A549 (cell line): ENCODE data around the gene PLPPR4. TPM values are rescaled to one million over a fixed set of nuclear protein-coding genes. Genes with fewer than 3 reads are reported as not detected.

ENCODE experiments used
- ATAC-seq, 2 experiments: fragments of 200-7000 bp in 1 of 2; fragments of >200 bp in 1 of 2; cut with Nextera tagmentation in 1 of 2; cut with Tn5 transposase in 1 of 2; 3 replicates each; pipeline versions ENCODE4 v1.8.0 to v1.9.1; 2018 to 2020; ENCODE audit warnings: mild to moderate bottlenecking in 1 of 2, moderate library complexity in 1 of 2
- CTCF ChIA-PET: fragments of 300-600 bp; sonication (Branson Sonifier 250); formaldehyde crosslinking; extraction: SDS; loops from one replicate; lab custom pipeline; 2021; ENCODE audit warnings: antibody characterized with exemption, inconsistent platforms; lab: Yijun Ruan, JAX
- POLR2A ChIA-PET: fragments of 350-600 bp; formaldehyde crosslinking; extraction: SDS; loops from one replicate; lab custom pipeline; 2021; ENCODE audit warnings: antibody characterized with exemption, inconsistent platforms; lab: Yijun Ruan, JAX
- DNase-seq, 2 experiments: peaks; one replicate each; pipeline versions ENCODE4 v3.0.0 to v3.0.0-alpha.2; 2011 to 2016; ENCODE audit warnings: low read depth in 1 of 2, low spot score in 1 of 2
- FAIRE-seq: peaks from 2 replicates; lab custom pipeline; 2011; peaks lifted over from hg19 to GRCh38; lab: Jason Lieb, UNC
- H3K27ac ChIP-seq, 2 experiments: fragments of >200 bp; sonication (Bioruptor Twin); formaldehyde crosslinking; 3 replicates each; pipeline ENCODE4 v1.5.1; 2016 to 2017
- H3K4me1 ChIP-seq: fragments of >200 bp; sonication (Bioruptor Twin); formaldehyde crosslinking; 3 replicates; pipeline ENCODE4 v1.6.1; 2016
- H3K4me2 ChIP-seq: fragments of >200 bp; sonication (Bioruptor Twin); formaldehyde crosslinking; 3 replicates; pipeline ENCODE4 v1.6.1; 2016
- H3K4me3 ChIP-seq: fragments of >200 bp; sonication (Bioruptor Twin); formaldehyde crosslinking; 3 replicates; pipeline ENCODE4 v1.5.1; 2016
- H3K9me3 ChIP-seq: fragments of >200 bp; sonication (Bioruptor Twin); formaldehyde crosslinking; 3 replicates; pipeline ENCODE4 v1.6.1; 2016
- BCL3 ChIP-seq: fragments of >200 bp; sonication (Bioruptor Twin); formaldehyde crosslinking; IDR thresholded peaks from 3 replicates; pipeline ENCODE4 v1.6.1; 2016
- BHLHE40 ChIP-seq: IDR thresholded peaks from 2 replicates; pipeline ENCODE4 v1.6.1; 2012; ENCODE audit warnings: low read depth, low read length, inconsistent platforms
- CBX2 ChIP-seq: fragments of 200-600 bp; sonication (generic); IDR thresholded peaks from 2 replicates; pipeline ENCODE4 v1.6.1; 2016; ENCODE audit warnings: low read depth, mild to moderate bottlenecking, borderline replicate concordance
- CHD4 ChIP-seq: fragments of 200-600 bp; sonication (generic); IDR thresholded peaks from 2 replicates; pipeline ENCODE4 v1.6.1; 2016; ENCODE audit warnings: antibody characterized with exemption, mild to moderate bottlenecking, borderline replicate concordance
- CTCF ChIP-seq: fragments of >200 bp; sonication (Bioruptor Twin); formaldehyde crosslinking; IDR thresholded peaks from 3 replicates; pipeline ENCODE4 v1.5.1; 2016
- EP300 ChIP-seq, 2 experiments: fragments of >200 bp; sonication (Bioruptor Twin); formaldehyde crosslinking; IDR thresholded peaks; 2 replicates in 1 of 2; 3 replicates in 1 of 2; pipeline ENCODE4 v1.6.1; 2016 to 2017
- FOSL2 ChIP-seq, 2 experiments: fragments of 450-650 bp in 1 of 2; fragments of >200 bp in 1 of 2; sonication (Bioruptor Twin) in 1 of 2; formaldehyde crosslinking; IDR thresholded peaks; 2 replicates each; pipeline versions ENCODE4 v1.5.0 to v1.6.1; 2016 to 2020; ENCODE audit warnings: mild to moderate bottlenecking in 1 of 2, moderate library complexity in 1 of 2
- JUN ChIP-seq, 2 experiments: fragments of >200 bp; sonication (Bioruptor Twin); formaldehyde crosslinking; IDR thresholded peaks; 2 replicates in 1 of 2; 3 replicates in 1 of 2; pipeline ENCODE4 v1.6.1; 2016 to 2017
- JUNB ChIP-seq: fragments of >200 bp; sonication (Bioruptor Twin); formaldehyde crosslinking; IDR thresholded peaks from 2 replicates; pipeline ENCODE4 v1.6.1; 2016
- KDM5A ChIP-seq: fragments of 200-600 bp; sonication (generic); IDR thresholded peaks from 2 replicates; pipeline ENCODE4 v1.6.1; 2016; ENCODE audit warnings: antibody characterized with exemption, mild to moderate bottlenecking
- MAFK ChIP-seq: fragments of 450-650 bp; IDR thresholded peaks from 2 replicates; pipeline ENCODE4 v1.6.1; 2014; ENCODE audit not compliant: partially characterized antibody
- MAX ChIP-seq: IDR thresholded peaks from 2 replicates; pipeline ENCODE4 v1.6.1; 2012
- MAZ ChIP-seq: fragments of 150-350 bp; IDR thresholded peaks from 2 replicates; pipeline ENCODE4 v1.6.1; 2014; ENCODE audit warnings: antibody characterized with exemption, low read depth, low read length, borderline replicate concordance
- NPAS2 ChIP-seq: fragments of 250-450 bp; sonication (Bioruptor Pico); IDR thresholded peaks from 2 replicates; pipeline ENCODE4 v1.8.0; 2022; ENCODE audit warnings: mild to moderate bottlenecking, moderate library complexity, borderline replicate concordance
- POLR2A ChIP-seq: IDR thresholded peaks from 2 replicates; pipeline ENCODE4 v1.6.1; 2012; ENCODE audit warnings: mild to moderate bottlenecking, low read length
- RCOR1 ChIP-seq: fragments of 150-350 bp; IDR thresholded peaks from 2 replicates; pipeline ENCODE4 v1.6.1; 2014; ENCODE audit warnings: antibody characterized with exemption, low read length, low read depth
- REST ChIP-seq: fragments of 200-600 bp; sonication (generic); IDR thresholded peaks from 2 replicates; pipeline ENCODE4 v1.6.1; 2016; ENCODE audit warnings: antibody characterized with exemption, mild to moderate bottlenecking, moderate library complexity
- RFX5 ChIP-seq: fragments of 450-650 bp; IDR thresholded peaks from 2 replicates; pipeline ENCODE4 v1.7.1; 2014; ENCODE audit warnings: antibody characterized with exemption, mild to moderate bottlenecking, moderate library complexity
- WGBS: methylation state at CpG from one replicate; pipeline ENCODE4 v1.1.6; 2017; ENCODE audit errors: missing lambda C conversion rate; 5-methylcytosine and 5-hydroxymethylcytosine counted together
- polyA plus RNA-seq, 4 experiments: library from polyadenylated mRNA; depleted of rRNA in 3 of 4; stranded (reverse); fragments of >200 nt; fragmentation: RNase III in 1 of 4; extraction: RNeasy Plus Mini Kit Qiagen cat#74134 plus additional on column Dnase treatment in 1 of 4; gene quantifications; 2 replicates in 3 of 4; 3 replicates in 1 of 4; pipeline ENCODE4 v1.2.3, GENCODE V29; 2011 to 2017
- TF ChIP-seq, protein P1 (sequence below): IDR thresholded peaks from 2 replicates; pipeline ENCODE4 v1.6.1; 2012
- TF ChIP-seq, protein P2 (sequence below): fragments of 250-450 bp; sonication (Bioruptor Pico); IDR thresholded peaks from 2 replicates; pipeline ENCODE4 v1.5.0; 2021; ENCODE audit warnings: mild to moderate bottlenecking, moderate library complexity, borderline replicate concordance

PLPPR4 gene
- polyA plus RNA-seq, 2 of the 4 experiments (the other 2 are of a cell fraction), result not detected

DNA sequence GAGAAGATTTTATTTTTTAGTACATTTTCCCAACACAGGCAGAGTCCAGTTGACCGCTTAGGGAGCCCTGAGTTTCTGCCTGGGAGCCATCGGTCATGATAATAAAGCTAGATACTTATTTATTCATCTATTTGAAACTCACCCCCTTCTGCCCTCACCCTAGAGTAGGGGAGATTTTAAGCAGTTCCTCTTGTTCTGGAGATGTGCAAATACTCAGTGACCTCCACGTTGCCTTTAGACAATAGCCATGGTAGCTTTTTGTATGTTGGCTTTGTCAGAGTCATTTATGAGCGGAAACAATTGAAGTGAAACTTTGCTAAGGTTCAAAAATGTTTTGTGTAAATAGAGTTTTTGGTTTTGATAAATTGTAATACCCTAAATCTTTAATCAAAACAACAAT lies 45.7 kb upstream of the PLPPR4 start:
- no peak for ATAC-seq
- Histone ChIP-seq H3K4me3 (no peak overlapping the region), H3K4me1 (no peaks in the 10 kb centered on the region), H3K27ac (no peak overlapping the region), H3K4me2 (no peak overlapping the region), H3K9me3 (no peaks in the 10 kb centered on the region; the same call in 2 of the 3 replicates)
- ChIA-PET CTCF (no interaction called here), POLR2A (no interaction called here)
- no peak for DNase-seq
- WGBS, result 30% methylated on average over 4 of the region's 4 CpGs
- TF ChIP-seq RFX5 (no peak), NPAS2 (CRISPR knock-in tag) (no peak), BHLHE40 (no peak), EP300 (IDR thresholded peaks at IDR 0.05) (no peak), JUNB (no peak), CBX2 (no peak), BCL3 (no peak), POLR2A (no peak), JUN (IDR thresholded peaks at IDR 0.05) (no peak), RCOR1 (no peak), KDM5A (no peak), FOSL2 (IDR thresholded peaks at IDR 0.05) (no peak), FOSL2 (CRISPR knock-in tag; IDR thresholded peaks at IDR 0.05) (no peak), MAFK (no peak), MAZ (no peak), REST (no peak)
- TF ChIP-seq, protein P1, sequence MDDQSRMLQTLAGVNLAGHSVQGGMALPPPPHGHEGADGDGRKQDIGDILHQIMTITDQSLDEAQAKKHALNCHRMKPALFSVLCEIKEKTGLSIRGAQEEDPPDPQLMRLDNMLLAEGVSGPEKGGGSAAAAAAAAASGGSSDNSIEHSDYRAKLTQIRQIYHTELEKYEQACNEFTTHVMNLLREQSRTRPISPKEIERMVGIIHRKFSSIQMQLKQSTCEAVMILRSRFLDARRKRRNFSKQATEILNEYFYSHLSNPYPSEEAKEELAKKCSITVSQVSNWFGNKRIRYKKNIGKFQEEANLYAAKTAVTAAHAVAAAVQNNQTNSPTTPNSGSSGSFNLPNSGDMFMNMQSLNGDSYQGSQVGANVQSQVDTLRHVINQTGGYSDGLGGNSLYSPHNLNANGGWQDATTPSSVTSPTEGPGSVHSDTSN, result no peak
- no peak for FAIRE-seq

DNA sequence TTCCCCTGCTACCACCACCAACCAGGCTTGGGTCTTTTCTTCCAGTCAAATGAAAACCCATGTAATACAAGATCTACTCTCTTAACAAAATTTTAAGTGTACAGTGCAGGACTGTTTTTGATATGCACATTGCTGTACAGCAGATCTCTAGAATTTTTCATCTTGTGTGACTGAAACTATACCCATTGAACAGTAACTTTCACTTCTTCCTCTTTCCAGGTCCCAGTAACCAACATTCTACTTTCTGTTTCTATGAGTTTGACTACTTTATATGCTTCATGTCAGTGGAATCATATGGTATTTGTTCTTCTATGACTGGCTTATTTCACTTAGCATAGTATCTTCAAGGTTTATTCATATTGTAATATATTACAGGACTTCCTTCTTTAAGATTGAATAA lies 45.3 kb upstream of the PLPPR4 start:
- TF ChIP-seq CTCF (no peak), CHD4 (no peak), POLR2A (no peak), MAX (no peak)
- TF ChIP-seq, protein P2, sequence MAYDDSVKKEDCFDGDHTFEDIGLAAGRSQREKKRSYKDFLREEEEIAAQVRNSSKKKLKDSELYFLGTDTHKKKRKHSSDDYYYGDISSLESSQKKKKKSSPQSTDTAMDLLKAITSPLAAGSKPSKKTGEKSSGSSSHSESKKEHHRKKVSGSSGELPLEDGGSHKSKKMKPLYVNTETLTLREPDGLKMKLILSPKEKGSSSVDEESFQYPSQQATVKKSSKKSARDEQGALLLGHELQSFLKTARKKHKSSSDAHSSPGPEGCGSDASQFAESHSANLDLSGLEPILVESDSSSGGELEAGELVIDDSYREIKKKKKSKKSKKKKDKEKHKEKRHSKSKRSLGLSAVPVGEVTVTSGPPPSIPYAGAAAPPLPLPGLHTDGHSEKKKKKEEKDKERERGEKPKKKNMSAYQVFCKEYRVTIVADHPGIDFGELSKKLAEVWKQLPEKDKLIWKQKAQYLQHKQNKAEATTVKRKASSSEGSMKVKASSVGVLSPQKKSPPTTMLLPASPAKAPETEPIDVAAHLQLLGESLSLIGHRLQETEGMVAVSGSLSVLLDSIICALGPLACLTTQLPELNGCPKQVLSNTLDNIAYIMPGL (CRISPR knock-in tag), result no peak
- TF ChIP-seq, all 56 proteins: peak for 0
- DNase-seq, result no peak
- ATAC-seq, result no peak
- no peak overlapping the region for H3K27ac ChIP-seq
- H3K9me3 ChIP-seq, result no peaks in the 10 kb centered on the region; the same call in 2 of the 3 replicates
- POLR2A ChIA-PET, result no interaction called here
- H3K4me3 ChIP-seq, result no peak overlapping the region
- no peak overlapping the region for H3K4me2 ChIP-seq
- no peaks in the 10 kb centered on the region for H3K4me1 ChIP-seq
- CTCF ChIA-PET, result no interaction called here
- FAIRE-seq, result no peak
